NCI-H2029 (cell line): Measurements from ENCODE around the gene ZAR1.
"Not testable (repeated sequence)": the region's sequence is repeated elsewhere in the genome, so short reads cannot be mapped to it uniquely, and the experiment has no call there.

Source experiments
- DNase-seq: peaks from one replicate; lab custom pipeline; 2025; lab: John Stamatoyannopoulos, UW

The ZAR1 gene

GRCh38 chr4:48490012-48490679 lies at the start of gene ZAR1:
Gene ZAR1 (plus strand): TSS chr4:48490252. CDS start chr4:48490292, 40 bp downstream.
- peak; percentile 34 for DNase-seq

GRCh38 chr4:48440914-48441313 lies 49.1 kb upstream of the ZAR1 start:
- not testable (repeated sequence) for DNase-seq

GRCh38 chr4:48445704-48446103 lies 44.3 kb upstream of the ZAR1 start:
- peak; percentile 15 for DNase-seq

- DNase-seq, result no peak
Measured at GRCh38 chr4:48446642-48447041, 43.4 kb upstream of the ZAR1 start.

- DNase-seq, result no peak
Measured at GRCh38 chr4:48449151-48449550, 40.9 kb upstream of the ZAR1 start.

GRCh38 chr4:48450740-48451139 lies 39.3 kb upstream of the ZAR1 start:
- no peak for DNase-seq

GRCh38 chr4:48451656-48452055 lies 38.4 kb upstream of the ZAR1 start:
- not testable (repeated sequence) for DNase-seq

GRCh38 chr4:48454591-48454990 lies 35.5 kb upstream of the ZAR1 start:
- DNase-seq, result no peak

GRCh38 chr4:48461000-48461399 lies 29.1 kb upstream of the ZAR1 start:
- DNase-seq, result no peak

GRCh38 chr4:48462363-48462762 lies 27.7 kb upstream of the ZAR1 start:
- DNase-seq, result no peak

- DNase-seq, result no peak
Measured at GRCh38 chr4:48467442-48467841, 22.6 kb upstream of the ZAR1 start.

- DNase-seq, result no peak
Measured at GRCh38 chr4:48467891-48468290, 22.2 kb upstream of the ZAR1 start.

GRCh38 chr4:48470137-48470536 lies 19.9 kb upstream of the ZAR1 start:
- DNase-seq, result no peak

GRCh38 chr4:48470570-48470969 lies 19.5 kb upstream of the ZAR1 start:
- DNase-seq, result no peak

GRCh38 chr4:48472794-48473193 lies 17.3 kb upstream of the ZAR1 start:
- DNase-seq, result peak; percentile 26

- DNase-seq, result no peak
Measured at GRCh38 chr4:48475770-48476169, 14.3 kb upstream of the ZAR1 start.

- no peak for DNase-seq
Measured at GRCh38 chr4:48478273-48478672, 11.8 kb upstream of the ZAR1 start.

- no peak for DNase-seq
Measured at GRCh38 chr4:48481581-48481980, 8.5 kb upstream of the ZAR1 start.

- peak; percentile 37 for DNase-seq
Measured at GRCh38 chr4:48483006-48483776, 6.9 kb upstream of the ZAR1 start, which contains the start of gene SLC10A4. Gene SLC10A4 (plus strand): TSS chr4:48483343. CDS start chr4:48483562, 219 bp downstream.

GRCh38 chr4:48483777-48484493 lies 6.1 kb upstream of the ZAR1 start:
- DNase-seq, result no peak

- no peak for DNase-seq
Measured at GRCh38 chr4:48484494-48485168, 5.4 kb upstream of the ZAR1 start.

- DNase-seq, result no peak
Measured at GRCh38 chr4:48489683-48490011, 405 bp upstream of the ZAR1 start.
